Mucosa of descending colon (tissue), 3 donors: ENCODE data around the gene ZNF829. TPM values are rescaled to one million over a fixed set of nuclear protein-coding genes. Genes with fewer than 3 reads are reported as not detected.

ENCODE experiments used
- ATAC-seq: fragments of 200-7000 bp; cut with Tn5 transposase; one replicate; pipeline ENCODE4 v1.9.1; 2020; ENCODE audit warnings: mild to moderate bottlenecking, moderate library complexity
- DNase-seq, 3 donors: peaks; one replicate each; pipeline ENCODE4 v3.0.0-alpha.2; 2020
- H3K36me3 ChIP-seq: fragments of 200-600 bp; one replicate; pipeline ENCODE4 v1.8.0; 2021; ENCODE audit warnings: low read depth, mild to moderate bottlenecking
- H3K4me1 ChIP-seq: fragments of 200-600 bp; one replicate; pipeline ENCODE4 v1.8.0; 2021; ENCODE audit warnings: low read depth, mild to moderate bottlenecking
- H3K4me3 ChIP-seq: fragments of 200-600 bp; one replicate; pipeline ENCODE4 v1.8.0; 2021; ENCODE audit warnings: mild to moderate bottlenecking
- H3K9me3 ChIP-seq: fragments of 200-600 bp; one replicate; pipeline ENCODE4 v1.8.0; 2021; ENCODE audit warnings: mild to moderate bottlenecking
- intact Hi-C, 2 donors: fragments of 100-400 bp; cut with DNase I in 1 of 2; cut with micrococcal nuclease in 1 of 2; formaldehyde crosslinking; loops; one replicate each; pipeline versions ENCODE4 v1.11.0 to v1.11.1; 2022; cut with DNase I, micrococcal nuclease
- long read RNA-seq, 2 donors: library from polyadenylated mRNA; unstranded; transcript quantifications; one replicate each; pipeline ENCODE4 v2.0.0, GENCODE V29; 2019 to 2021
- total RNA-seq, 3 donors: library from RNA; stranded (reverse); fragmentation: NEBNext Ultra II Directional in 2 of 3; extraction: Animal tissue kit (Norgen Biotek cat#: 25700) in 2 of 3; gene quantifications; one replicate each; pipeline versions ENCODE4 v1.2.1 to v1.2.4, GENCODE V29; 2021 to 2023
- TF ChIP-seq, protein P1 (sequence below): fragments of 200-600 bp; IDR thresholded peaks from one replicate; pipeline ENCODE4 v1.8.0; 2022; ENCODE audit warnings: antibody characterized with exemption, mild to moderate bottlenecking
- donor health status: DM: no; HTN: no; CAD: no; lungs with moderate emphysema.
- donor health status: DM: no; HTN: no; CAD: no.
- donor health status: DM: no; HTN: yes; CAD: no.

Gene ZNF829
- total RNA-seq: 1 to 10 TPM in 2 of 3 donors, under 1 TPM in 1; 0.99 to 3.3 (median 1.4) TPM
- long read RNA-seq, donor 1, partial matches to known transcripts: 0 of 2 reads
- long read RNA-seq, donor 1, other reads (novel, unspliced or antisense): 2 of 2 reads
- long read RNA-seq, donor 2: 0 reads

GRCh38 chr19:36915992-36916830, at the start of gene ZNF829, which contains the start of gene ZNF568:
Gene ZNF829, minus strand, starts transcription at chr19:36916291. Its CDS starts 1,124 bp downstream, at chr19:36915167.
Gene ZNF568, plus strand, starts transcription at chr19:36916332. Its CDS starts 6,439 bp downstream, at chr19:36922771.
- peak; percentile 99 for ATAC-seq
- intact Hi-C loops: no loop called here
- peak; percentile 90 to 92 (median 92) for DNase-seq
- Histone ChIP-seq H3K36me3 (no peaks in the 10 kb centered on the region), H3K4me1 (peaks cover 8% of the 10 kb centered on the region), H3K9me3 (peaks cover 21% of the 10 kb centered on the region), H3K4me3 (peak within 1 kb of the TSS; percentile 54)
- TF ChIP-seq, protein P1, sequence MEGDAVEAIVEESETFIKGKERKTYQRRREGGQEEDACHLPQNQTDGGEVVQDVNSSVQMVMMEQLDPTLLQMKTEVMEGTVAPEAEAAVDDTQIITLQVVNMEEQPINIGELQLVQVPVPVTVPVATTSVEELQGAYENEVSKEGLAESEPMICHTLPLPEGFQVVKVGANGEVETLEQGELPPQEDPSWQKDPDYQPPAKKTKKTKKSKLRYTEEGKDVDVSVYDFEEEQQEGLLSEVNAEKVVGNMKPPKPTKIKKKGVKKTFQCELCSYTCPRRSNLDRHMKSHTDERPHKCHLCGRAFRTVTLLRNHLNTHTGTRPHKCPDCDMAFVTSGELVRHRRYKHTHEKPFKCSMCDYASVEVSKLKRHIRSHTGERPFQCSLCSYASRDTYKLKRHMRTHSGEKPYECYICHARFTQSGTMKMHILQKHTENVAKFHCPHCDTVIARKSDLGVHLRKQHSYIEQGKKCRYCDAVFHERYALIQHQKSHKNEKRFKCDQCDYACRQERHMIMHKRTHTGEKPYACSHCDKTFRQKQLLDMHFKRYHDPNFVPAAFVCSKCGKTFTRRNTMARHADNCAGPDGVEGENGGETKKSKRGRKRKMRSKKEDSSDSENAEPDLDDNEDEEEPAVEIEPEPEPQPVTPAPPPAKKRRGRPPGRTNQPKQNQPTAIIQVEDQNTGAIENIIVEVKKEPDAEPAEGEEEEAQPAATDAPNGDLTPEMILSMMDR: peak; percentile 46

DNA sequence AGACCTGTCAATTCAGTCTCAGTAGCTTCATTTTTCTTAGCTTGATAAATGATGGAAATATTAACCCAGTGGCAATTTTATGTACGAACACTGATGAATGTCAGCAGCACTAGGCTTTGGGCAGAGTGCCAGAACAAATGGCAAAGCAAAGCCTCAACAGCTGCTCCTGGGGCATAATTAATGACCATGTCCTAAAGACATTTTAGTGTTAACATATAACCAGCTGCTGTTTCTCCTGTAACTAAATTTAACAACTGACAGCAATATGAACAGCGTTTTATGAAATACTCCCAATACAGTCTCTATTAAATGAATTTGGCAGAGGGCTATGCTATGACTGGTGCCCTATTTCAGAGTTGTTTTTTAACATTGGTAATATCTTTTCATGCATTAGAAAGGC, 47.2 kb upstream of the ZNF829 start:
- Histone ChIP-seq H3K36me3 (no peaks in the 10 kb centered on the region), H3K9me3 (peaks cover 75% of the 10 kb centered on the region), H3K4me3 (no peak overlapping the region), H3K4me1 (no peaks in the 10 kb centered on the region)
- no peak for ATAC-seq
- DNase-seq: no peak
- intact Hi-C loops: no loop called here
- TF ChIP-seq, protein P1: no peak

- TF ChIP-seq, protein P1: no peak
- DNase-seq: no peak
- no peaks in the 10 kb centered on the region for H3K4me1 ChIP-seq
- H3K36me3 ChIP-seq: no peaks in the 10 kb centered on the region
- H3K4me3 ChIP-seq: no peak overlapping the region
- H3K9me3 ChIP-seq: peaks cover 83% of the 10 kb centered on the region
- ATAC-seq: no peak
- intact Hi-C loops: no loop called here
These were observed 46.3 kb upstream of the ZNF829 start for GRCh38 chr19:36962346-36962745.

DNA sequence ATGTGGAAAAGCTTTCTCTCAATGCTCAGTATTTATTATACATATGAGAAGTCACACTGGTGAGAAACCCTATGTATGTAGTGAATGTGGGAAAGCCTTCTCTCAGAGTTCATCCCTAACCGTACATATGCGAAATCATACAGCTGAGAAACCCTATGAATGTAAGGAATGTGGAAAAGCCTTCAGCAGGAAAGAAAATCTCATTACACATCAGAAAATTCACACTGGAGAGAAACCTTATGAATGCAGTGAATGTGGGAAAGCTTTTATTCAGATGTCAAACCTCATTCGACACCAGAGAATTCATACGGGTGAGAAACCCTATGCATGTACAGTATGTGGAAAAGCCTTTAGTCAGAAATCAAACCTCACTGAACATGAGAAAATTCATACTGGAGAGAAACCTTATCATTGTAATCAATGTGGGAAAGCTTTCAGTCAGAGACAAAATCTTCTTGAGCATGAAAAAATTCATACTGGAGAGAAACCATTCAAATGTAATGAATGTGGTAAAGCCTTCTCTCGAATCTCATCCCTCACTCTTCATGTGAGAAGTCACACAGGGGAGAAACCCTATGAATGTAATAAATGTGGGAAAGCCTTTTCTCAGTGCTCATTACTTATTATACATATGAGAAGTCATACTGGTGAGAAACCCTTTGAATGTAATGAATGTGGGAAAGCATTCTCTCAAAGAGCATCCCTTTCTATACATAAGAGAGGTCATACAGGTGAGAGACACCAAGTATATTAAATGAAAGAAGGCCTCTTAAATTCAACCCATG, 34.4 kb upstream of the ZNF829 start:
- ATAC-seq: no peak
- Histone ChIP-seq H3K9me3 (peaks cover 96% of the 10 kb centered on the region), H3K36me3 (no peaks in the 10 kb centered on the region), H3K4me3 (no peak overlapping the region), H3K4me1 (no peaks in the 10 kb centered on the region)
- intact Hi-C loops: no loop called here
- DNase-seq: no peak
- TF ChIP-seq, protein P1: no peak

GRCh38 chr19:36939153-36939552, 23.1 kb upstream of the ZNF829 start:
- Histone ChIP-seq H3K36me3 (no peaks in the 10 kb centered on the region), H3K4me1 (no peaks in the 10 kb centered on the region), H3K4me3 (no peak overlapping the region), H3K9me3 (peaks cover 83% of the 10 kb centered on the region)
- DNase-seq (no peak), ATAC-seq (no peak)
- intact Hi-C loops: no loop called here
- TF ChIP-seq, protein P1: no peak
